ENCODE data around the gene TRIM47.
A peak's percentile ranks its signal among the peaks of the same experiment; 100 is the strongest.

Gene TRIM47

DNA sequence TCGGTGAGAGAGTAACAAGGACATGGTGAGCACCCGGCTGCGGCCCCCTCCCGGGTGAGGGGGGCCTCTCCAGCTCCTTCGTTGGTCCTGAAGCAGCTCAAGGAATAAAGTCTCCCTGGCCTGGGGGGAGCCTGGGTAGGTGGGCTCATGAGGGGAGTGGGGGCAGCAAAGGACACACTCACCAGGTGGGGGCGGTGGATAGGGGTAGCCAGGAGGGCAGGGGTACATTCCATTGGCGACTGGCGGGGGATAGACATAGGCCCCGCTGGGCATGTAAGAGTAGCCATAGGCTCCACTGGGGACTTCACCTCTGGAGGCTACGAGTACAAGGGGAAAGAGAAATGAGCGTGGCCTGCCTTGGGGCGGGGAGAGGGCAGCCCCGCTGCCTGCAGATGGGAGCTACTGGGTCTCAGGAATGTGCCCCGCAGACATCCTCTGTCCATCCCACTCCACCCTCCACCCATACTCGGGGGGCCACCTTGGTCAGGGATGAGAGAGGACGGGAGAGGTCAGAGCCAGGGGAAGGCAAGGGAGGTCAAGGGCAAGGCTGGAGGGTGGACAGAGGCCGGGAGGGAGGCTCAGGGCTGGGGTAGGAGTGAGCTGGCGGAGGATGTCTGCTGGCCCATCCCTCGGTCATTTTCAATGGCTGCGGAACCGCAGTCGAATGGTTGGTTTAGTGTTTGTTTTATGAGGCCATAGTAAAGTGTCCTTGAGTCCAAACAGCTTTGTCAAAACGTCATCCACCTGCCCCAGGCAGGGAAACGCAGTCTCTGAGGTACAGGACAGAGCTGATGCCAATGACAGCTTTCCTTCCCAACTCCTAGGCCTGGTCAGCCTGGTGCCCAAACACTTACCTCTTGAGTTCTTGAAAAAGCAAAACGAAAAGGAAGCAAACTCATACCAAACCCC lies 30.5 kb downstream of the TRIM47 start:
- no peak for DNase-seq (ENCODE audit: low spot score)

DNA sequence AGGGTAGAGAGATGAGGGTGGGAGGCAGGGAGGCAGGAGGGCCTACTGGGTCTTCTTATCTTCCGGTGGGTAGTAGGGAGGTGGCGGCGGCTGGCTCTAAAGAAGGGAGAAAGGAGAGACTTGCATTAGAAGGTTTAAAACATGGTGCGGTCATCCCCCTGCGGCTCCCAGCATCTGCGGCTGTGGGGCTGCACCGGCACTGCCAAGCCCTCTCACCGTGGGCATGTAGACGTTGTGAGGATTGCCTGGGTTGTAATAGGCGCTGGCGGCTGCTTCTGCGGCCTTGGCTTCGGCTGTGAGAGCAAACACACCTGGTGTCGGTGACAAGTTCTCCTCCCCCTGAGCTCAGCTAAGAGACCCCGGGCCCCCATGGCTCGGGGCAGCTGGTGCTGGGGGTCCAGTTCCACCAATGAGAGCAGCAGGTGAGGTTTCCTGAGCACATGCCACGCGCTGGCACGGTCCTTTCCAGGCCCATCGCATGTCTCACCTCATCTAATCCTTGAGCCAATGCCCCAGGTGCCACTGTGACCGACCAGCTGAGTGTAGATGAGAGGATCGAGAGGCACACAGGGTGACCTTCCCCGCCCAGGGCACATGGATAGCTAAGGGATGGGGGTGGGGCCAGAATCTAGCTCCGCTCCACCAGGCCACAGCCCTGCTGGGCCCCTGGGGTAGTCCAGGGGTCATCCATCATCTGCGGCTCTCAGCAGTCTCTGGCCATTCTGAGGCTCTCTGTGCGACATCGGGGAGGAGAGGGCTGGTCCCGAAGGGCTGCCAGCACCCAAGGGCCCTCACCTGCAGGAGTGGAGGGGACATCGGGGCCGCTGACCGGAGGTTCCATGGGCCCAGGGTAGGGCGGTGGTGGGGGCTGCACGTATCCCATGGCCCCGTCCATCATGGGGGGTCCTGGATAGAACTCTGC lies 31.4 kb downstream of the TRIM47 start:
- no peak for DNase-seq (ENCODE audit: low spot score)

DNA sequence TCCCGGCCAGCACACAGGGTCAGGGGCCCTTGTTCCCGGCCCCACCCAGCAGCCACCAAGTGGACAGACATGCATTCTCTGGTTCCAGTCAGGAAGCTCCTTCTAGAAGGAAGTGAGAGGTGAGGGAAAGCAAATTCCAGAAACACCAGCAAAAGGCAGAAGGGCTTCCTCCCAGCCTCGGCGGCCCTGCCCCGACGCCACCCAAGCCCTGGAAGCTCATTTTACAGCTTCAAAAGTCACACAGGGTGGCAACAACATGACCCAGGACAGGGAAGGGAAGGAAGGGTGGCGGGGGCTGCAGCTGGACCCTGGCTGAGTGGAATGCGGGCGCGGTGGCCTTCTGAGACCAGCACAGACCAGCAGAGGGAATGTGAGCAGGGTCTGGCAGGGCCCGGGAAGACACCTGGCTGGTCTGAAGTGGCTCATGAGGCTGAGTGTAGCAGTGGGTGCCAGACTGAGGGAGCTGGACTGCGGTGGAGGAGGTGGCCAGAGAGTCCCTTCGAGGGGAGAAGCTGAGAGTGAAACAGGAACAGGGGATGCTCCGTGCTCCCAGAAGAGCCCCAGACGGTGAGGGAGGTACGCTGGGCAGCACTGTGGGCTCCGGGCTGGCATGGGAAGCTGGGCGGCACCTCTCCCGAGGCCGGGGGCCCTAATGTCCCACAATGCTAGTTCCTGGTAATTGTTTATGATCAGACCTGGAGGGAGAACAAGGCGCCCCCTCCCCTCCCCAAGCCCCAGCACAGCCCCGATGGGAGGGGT lies 32.3 kb downstream of the TRIM47 start:
- no peak for DNase-seq (ENCODE audit: low spot score)

DNA sequence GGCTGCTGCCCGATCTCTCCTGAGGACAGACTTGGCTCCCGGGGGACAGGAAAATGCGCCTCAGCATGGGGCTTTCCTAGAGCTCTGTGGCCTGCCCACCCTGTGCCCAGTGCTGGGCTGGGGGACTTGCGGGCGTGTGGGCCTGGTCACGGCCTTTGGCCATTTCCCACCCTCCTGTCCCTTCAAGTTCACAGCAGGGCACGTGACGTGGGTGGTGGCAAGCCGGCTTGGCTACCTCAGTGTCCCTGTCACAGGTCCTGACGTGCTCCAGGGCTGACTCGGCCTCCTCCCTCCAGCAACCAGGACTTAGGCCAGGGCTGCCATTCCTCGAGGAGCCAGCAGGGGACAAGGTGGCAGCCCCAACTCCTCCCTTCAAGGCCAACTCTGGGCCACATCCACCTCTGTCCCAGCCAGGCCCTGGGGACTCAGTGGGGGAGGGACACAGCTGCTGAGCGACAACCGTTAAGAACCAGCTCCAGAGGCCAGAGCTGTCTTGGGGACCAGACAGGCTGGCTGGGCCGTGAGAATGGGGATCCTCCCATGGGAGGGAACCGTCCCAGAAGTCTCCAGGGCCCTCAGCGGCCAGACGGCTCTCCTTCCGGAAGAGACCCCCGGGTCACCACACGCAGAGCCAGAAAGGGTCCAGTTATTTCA lies 33.2 kb downstream of the TRIM47 start:
- DNase-seq (ENCODE audit: low spot score): peak; percentile 82

DNA sequence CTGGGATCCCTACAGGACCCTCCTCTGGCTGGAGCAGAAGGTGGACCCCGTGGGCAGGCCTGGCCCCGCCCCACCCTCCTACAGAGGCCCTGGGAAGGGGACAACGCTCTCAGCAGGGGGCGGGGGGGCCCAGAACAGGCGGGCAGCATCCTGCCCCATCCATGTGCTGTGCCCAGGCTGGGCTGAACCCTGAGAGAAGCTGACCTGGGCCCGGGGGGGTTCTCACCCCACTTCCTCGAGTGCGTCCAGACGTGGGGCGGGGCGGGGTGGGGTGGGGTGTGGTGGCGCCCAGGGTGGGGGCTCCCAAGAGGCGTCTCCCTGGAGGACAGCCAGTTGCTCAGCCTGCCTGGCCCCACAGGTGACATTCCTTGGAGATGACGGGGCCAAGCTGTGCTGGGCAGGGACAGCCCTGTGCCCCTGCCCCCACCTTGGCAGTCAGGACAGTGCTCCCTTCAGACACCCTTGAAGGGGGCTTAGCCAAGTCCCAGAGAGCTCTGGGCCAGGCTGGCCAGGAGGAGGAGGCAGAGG lies 33.8 kb downstream of the TRIM47 start:
- no peak for DNase-seq (ENCODE audit: low spot score)

DNA sequence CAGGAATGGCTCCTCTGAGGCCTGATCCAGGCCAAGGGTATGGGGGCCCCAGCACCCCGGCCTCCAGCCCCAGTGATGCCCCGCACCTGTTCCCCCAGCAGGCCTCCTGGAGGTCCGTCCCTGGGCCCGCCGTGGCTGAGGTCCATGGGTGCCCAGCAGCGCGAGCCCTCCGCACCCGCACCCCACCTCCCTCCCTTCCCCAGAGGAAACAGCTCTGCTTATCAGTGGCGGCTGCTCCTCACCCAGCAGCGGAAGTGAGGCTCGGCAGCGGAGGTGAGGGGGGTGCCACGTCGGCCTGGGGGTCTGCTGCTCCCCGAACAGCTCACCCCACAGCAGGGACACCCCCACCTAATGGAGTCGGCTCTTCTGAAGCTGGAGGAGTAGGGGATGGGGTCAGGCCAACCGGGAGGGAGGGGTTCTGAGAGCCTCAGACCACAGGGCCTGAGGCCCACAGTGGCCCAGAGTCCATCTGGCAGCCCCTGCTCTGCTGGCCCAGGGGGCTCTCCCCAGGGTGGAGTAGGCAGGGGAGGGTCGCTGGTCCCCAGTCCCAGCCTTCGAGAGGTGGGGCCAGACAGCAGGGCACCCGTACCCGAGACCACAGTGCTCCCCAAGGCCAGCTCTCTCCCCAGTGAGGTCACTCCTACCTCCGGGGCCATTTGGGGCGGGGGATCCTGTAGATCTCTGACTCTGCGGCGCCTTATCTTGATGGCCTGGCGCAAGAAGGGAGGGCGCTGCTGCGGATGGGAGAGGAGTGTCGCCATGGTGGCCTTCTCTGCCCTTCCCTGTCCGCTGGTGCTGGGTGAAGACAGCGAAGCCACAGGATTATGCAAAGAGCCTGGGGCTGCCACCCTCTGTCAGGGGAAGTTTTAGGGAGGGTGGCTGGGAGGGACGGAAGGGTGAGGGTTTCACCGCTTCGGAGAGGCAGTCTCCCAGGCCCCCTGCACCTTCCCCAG lies 34.5 kb downstream of the TRIM47 start, which contains the start of gene UNC13D:
TSS of gene UNC13D (minus strand) at position 828 of the 953 bp plus-strand sequence. CDS start at position 761, 67 bp downstream.
- no peak for DNase-seq (ENCODE audit: low spot score)

DNA sequence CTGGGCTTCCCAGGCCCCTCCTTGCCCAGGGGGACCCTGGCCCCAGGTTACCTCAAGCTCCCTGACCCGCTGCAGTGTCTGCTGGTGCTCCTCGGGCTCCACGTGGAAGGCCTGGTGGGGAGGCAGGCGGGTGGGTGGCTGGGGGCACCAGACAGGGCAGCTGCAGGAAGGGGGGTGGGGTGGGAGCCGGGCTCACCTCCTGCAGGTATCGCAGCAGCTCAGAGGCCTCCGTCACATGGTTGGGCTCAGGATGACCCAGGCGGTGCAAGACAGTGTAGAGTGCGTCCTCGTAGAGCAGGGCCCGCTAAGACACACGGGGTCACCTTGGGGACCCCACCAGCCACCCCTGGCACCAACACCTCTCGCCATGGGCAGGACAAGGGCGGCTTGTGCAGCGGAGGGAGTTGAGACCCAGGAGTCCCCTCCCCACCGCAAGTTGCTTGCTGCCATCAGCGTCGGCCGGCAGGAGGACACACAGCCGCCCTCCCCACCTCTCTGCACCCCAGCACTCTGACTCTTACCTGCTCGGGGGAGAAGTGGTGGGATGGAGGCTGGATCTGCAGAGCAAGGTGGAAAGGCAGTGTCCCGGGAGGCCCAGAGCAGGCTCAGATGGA lies 35.3 kb downstream of the TRIM47 start:
- DNase-seq (ENCODE audit: low spot score): no peak

DNA sequence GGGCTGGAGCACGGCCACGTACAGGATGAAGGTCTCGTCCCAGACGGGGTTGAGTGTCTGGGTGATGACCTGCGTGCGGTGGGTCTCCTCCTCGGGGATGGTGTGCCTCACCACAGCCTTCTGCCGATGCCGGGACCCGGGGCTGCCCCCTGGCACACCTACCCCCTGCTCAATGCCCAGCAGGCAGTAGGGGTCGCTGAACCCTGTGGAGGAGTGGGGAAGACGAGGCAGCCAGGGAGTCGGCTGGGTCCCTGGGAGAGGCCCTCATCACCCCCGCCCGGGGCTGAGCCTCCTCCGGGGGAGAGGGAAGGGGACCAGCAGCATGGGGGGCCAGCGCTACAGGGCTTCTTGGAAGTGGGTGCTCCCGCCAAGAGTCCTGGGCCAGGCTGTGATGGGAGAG lies 36.0 kb downstream of the TRIM47 start:
- no peak for DNase-seq (ENCODE audit: low spot score)

DNA sequence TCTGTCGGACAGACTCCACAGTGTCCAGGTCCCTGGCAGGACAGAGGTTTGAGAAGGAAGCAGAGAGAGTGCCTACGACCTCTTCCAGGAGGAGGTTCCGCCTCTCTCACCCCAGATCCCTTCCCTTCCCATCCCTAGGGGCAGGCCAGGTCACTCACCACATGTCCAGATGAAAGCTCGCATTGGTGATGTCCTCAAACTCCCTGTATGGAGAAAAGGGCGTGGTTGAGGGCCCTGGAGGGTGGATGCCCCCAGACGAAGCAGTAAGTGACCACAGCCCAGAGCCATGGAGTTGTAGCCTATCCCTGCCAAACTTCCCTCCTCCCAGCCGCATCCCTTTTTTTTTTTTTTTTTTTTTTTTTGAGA lies 37.6 kb downstream of the TRIM47 start:
- DNase-seq (ENCODE audit: low spot score): no peak

DNA sequence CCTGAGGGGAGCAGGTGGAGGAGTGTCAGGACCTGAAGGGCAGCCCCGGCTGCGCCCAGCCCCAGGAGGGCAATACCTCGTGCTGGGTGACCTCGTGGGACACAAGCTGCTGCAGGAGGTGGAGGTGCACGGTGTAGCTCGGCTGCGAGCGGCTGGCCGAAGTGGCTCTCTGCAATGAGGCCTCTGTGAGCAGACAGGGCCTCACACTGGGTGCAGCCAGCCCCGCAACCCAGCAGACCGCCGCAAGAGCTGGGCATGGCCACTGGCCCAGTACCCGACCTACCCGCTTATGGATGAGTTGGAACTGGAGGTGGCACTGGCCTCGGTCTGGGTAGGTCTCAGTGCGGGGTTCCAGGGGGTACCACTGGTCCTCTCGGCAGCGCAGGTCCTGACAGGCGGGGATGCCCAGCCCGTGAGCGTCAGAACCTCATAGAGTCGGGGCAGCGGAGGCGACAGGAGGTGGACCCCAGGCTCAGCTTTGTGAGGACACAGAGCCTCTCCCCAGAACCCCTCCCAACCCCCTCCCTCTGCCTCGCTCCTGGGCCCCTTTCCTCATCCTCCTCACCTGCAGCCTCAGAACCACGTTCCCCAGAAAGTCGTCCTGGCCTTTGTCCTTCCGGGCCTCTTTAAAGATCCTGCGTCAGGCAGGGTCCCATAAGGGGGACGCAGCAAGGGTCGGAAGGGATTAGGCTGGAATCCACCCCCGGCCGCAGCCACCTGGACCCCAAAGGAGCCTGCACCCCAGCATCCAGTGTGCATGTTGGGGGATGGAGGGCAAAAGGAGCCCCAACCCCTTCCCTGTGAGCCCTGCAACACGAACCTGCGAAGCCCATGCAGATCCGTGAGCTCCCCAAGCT lies 38.2 kb downstream of the TRIM47 start:
- DNase-seq (ENCODE audit: low spot score): no peak

DNA sequence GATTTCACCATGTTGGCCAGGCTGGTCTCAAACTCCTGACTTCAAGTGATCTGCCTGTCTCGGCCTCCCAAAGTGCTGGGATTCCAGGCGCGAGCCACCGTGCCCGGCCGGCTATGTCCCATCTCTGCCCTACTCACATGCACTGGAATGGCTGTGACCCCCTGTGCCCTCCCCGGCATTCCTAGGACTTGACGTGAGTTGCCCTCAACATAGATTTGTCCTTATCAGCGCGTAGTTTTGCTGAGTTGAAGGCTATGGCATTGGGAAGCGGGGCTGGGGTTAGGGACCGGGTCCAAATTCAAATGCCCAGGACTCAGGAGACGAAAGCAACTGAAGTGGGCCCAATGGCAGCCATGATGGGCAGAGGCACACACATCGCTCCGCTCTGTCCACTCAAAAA lies 40.0 kb downstream of the TRIM47 start:
- DNase-seq (ENCODE audit: low spot score): no peak

DNA sequence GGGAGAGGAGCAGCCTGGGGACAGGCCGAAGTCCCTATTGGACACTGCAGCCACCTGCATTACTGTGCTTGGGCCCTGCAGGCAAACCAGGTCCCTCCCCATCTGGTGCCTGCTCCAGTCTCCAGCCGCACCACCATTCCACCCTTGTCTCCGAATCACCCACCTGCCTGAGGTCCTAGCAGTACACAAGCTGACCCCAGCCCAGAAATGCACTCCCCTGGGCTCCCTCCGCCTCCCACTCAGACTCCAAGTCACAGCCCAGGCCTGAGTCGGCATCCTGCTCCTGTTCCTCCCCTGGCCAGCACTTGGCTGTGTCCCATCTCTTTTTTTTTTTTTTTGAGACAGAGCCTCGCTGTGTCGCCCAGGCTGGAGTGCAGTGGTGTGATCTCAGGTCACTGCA lies 40.5 kb downstream of the TRIM47 start:
- no peak for DNase-seq (ENCODE audit: low spot score)

DNA sequence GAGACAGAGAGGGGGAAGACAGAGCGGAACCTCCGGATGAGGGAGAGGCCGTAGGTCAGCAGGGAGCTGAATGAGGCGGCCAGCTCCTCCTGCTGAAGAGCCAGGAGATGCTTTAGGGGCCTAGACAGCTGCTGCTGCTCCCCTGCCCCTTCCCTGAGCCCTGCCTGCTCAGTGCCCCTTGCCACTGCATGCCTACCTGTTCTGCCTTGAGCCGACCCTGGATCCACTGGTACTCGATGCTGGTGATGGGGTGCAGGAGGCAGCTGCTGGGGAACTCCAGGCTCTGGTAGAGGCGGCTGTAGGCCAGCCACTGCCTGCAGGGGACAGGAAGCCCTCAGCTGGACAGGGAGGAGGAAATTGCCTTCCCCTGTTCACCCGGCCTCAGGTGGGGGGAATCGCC lies 41.8 kb downstream of the TRIM47 start:
- no peak for DNase-seq (ENCODE audit: low spot score)

DNA sequence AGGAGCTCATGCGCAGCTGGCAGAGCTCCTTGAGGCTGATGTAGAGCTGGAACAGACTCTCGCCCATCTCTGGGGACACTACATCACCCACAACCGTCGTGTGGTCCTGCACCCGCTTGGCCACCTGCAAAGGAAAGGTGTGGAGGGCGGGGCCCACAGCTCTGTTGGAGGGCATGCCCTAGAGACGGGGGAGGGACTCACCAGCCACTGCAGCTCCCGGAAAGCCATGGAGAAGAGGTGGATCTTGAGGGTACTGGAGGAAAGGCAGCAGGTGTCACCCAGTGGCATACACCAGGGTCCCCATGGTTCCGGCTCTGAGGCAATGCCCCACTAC lies 42.8 kb downstream of the TRIM47 start:
- DNase-seq (ENCODE audit: low spot score): no peak

DNA sequence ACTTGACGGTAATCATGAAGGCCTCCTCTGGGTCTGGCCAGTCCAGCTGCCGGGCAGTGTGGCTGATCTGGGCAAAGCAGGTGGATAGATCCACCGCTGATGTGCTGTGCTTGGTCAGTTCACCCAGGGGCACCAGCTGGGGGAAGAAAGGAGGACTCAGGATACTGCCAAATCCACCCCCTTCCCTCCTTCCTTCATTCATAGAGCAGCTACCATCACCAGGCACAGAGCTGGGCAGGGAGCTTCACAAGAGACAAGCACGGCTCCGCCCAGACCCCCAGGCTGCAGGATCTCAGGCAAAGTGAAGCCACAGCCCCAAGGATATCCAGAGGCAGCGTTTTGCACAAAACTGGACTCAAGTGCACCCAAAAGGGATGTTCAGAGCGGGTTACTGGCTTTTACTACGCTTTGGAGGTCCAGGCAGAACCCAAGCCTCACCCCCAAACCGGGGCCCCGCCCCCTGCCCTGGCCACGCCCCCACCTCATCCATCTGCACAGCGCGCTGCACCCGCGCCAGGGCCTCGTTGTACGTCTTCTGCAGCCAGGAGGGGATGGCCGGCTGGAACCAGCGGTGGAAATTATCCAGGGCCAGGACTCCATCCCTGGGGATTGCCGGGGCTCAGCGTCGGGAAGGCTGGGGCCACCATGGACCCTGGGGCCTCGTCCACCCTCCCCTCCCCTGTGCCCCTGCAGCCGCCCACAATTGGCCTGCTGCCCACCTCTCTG lies 43.3 kb downstream of the TRIM47 start:
- DNase-seq (ENCODE audit: low spot score): no peak

DNA sequence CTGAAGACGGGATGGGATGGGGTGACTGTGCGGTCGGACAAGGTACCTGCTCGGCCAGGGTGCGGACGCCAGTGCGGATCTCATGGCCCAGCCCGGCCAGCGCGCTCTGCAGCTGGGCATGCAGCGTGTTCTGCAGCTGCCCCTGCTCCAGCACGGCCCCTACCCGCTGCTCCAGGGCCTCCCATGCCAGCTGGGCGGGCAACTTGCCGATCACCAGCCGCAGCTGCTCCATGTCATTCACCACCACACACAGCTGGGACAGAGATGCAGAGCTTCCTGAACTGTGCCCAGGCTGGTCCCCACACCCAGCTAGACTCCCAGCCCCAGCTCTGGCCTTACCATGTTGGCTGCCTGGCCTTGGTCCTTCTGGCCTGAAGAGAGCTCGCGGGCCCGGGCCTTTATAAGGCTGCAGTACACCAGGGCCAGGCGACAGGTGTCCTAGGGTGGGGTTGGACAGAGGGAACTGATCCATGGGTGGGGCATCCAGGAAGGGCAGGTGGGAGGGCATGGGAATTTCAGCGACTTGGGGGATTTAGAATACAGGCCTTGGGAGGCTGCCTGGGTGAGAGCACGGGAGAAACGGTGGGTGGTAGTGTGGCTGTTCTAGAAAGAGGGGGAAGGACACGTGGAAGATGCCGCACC lies 44.0 kb downstream of the TRIM47 start:
- peak; percentile 83 for DNase-seq (ENCODE audit: low spot score)

DNA sequence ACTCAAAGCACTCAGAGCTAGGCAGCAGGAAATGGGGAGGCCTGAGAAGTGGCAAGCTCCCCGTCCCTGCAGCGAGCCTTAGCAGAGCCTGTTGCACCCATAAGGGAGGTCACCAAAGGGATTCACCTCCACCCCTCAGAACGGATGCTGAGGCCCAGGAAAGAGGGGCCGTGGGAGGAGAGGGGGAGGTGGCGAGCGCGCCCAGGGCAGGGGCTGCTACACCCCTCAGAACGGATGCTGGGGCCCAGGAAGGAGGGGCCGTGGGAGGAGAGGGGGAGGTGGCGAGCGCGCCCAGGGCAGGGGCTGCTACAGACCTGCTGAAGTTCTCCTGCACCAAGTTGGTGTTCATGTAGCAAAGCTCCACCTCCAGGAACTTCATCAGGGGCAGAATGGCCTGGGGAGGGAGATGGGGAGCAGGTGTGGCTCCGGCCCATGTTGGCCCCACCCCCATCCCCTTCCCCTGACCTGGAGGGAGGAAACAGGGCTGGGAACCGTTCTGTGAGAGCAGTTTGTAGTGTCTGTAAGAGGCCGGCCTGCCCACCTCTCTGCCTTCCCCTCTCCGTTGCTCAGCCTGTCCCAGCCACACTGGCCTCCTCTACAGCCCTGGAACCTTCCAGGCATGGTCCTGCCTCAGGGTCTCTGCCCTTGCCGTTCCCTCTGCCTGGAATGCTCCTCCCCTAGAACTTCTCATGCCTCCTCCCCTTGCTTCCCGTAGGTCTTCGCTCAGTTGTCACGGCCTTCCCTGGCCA lies 45.6 kb downstream of the TRIM47 start:
- no peak for DNase-seq (ENCODE audit: low spot score)

Measured in Ammon's horn (tissue), 1 donor.